Dedifferentiated amniotic fluid mesenchymal stem cell (primary cell): Measurements from ENCODE around the gene PDE4D.

Source experiments
- DNase-seq: peaks from one replicate; pipeline ENCODE4 v3.0.0-alpha.2; 2016; ENCODE audit errors: extremely low spot score

The PDE4D gene

GRCh38 chr5:59838989-59839388 is 54.5 kb downstream of the PDE4D start:
- no peak for DNase-seq

GRCh38 chr5:59838067-59838466 is 55.5 kb downstream of the PDE4D start:
- no peak for DNase-seq

DNA sequence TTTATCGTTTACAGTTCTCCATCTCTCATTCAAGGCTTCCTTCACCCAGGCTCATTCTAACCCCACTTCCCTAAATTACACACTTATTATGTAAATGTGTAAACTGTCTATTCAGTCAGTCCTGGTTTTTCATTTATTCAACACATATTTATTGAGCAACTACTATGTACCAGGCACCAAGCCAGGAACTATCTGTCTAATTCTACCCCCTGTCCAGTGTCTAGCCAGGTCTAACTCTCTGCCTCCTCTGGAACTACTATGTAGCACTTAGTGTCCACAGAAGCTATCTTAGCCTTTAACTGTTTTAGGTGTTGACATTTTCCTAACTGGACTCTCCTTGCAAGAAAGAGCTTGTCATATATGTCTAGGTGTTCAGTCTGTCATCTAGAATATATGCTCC is 56.5 kb downstream of the PDE4D start:
- DNase-seq = no peak

DNA sequence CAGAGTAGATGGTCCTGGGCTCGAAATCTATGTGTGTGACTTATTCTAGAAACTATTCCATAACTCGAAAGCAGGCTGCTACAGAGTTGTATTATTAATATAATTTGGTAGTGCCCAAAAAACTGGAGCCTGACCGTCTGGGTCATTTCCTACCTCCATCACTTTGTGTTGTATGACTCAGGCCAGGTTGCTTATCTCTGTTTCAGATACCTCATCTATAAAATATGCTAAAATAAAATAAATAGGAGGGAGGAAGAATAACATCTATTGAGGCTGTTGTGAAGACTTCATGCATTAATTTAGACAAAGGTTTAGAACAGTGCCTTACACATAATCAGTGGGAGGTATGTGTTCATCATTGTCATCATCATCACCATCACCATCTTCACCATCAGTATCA is 57.7 kb downstream of the PDE4D start:
- no peak for DNase-seq

DNA sequence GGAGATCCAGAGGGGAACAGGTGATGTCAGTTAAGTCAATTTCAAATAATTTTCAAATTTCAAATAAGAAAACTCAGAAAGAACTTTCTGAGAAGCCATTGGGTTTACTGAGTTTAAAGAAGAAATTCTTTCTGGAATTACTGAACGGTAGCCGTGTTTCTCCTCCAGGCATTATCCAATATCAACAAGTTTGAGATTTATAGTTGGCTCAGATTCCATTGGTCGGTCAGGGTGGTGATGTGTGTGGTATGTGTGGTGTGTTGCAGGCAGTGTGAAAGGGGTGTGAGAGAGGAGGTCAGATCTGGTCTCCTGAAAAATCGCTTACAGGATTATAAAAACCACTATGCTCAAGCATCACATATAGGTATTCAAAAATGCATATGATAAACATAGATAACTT is 60.1 kb downstream of the PDE4D start:
- no peak for DNase-seq

- no peak for DNase-seq
These were observed 60.8 kb downstream of the PDE4D start for GRCh38 chr5:59832577-59833301.

GRCh38 chr5:59831326-59832010 is 62.1 kb downstream of the PDE4D start:
- no peak for DNase-seq

- no peak for DNase-seq
These were observed 62.9 kb downstream of the PDE4D start for GRCh38 chr5:59830536-59831200.

DNA sequence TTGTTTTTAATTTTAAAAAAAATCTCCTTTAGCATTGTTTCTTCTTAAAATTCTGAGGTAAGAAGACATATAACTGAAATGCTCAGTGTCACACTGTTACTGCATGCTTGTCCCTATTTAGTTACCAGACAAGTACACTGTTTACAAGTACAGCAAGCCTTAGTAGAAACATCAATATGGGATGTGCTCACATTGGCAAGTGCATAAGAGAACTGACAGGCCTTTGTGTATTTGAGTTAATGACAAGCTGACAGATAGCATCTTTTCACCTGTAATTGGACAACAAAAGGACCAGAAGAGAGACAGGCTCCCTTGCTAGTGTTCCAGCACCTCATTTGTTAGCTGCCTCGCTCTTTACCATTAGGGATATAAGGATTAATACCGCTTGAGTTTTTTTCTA is 63.6 kb downstream of the PDE4D start:
- no peak for DNase-seq

DNA sequence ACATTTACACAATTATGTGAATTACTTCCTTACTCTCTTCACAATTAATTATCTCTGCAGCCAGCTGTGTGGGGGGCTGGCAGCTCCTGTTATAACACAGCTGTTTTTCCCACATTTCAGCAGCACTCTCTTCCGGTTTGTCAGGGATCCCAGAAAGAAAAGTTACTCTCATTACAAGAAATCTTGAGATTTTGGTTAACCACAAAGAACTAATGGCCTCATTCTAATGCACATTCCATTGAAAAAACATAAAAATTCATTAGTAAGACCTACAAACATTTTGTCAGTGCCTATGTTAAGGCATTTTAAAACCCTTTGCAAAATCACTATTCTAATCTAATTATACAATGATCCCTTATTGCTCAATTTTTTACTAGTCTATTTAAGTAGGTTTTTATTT is 64.1 kb downstream of the PDE4D start:
- DNase-seq = peak; percentile 75

- no peak for DNase-seq
These were observed 64.9 kb downstream of the PDE4D start for GRCh38 chr5:59828623-59829022.

DNA sequence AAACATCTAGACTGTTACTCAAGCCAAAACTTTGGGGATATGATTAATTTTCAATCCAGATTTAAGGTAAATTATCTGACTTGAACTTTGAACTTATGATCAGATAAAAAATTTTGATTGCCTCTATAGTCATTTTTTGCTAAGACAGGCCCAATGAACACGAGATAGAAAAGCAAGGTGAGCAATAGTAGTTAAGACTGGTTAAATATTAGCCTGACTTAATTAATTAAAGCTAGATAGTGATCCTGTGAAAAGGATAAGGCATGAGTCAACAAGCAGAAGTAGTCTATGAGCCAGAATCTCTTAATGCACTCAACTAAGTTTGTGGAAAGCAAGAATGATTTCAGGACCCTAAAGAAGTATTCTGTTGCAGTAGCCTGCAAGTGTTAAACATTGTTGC is 66.5 kb downstream of the PDE4D start:
- no peak for DNase-seq

DNA sequence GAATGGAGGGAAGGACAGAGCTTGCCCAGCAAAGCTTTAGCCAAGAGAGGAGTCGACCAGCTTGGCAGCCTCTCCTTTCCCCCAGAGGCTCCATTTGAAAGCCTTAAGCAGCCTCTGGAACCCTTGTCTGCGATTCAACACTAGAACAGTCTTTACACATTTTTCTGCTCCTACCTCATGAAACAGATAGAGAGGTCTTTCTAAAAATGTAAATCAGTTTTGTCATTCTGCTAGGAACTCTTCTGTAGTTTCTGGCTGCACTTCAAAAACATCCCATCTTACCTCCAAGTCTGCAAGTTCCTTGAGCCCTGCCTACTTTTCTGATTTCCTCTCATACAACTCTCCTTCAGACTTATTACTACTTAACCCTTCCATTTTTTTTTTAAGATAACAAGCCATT is 70.1 kb downstream of the PDE4D start:
- no peak for DNase-seq

- DNase-seq = no peak
These were observed 73.7 kb downstream of the PDE4D start for GRCh38 chr5:59819806-59820205.

DNA sequence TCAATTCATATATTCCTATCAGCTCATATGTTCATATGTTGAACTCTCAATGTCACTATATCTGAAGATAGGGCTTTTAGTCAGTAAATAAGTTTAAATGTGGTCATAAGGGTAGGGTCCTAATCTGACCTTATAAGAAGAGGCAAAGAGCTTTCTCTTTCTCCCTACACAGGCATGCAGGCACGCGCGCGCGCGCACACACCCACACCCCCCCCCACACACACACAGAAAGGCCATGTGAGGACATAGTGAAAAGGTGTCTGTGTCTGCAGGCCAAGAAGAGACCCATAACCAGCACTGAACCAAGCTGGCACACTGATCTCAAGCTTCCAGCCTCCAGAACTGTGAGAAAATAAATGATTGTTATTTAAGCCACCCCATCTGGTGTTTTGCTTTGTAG is 76.0 kb downstream of the PDE4D start:
- DNase-seq = no peak

- DNase-seq = no peak
These were observed 76.7 kb downstream of the PDE4D start for GRCh38 chr5:59816654-59817300.

GRCh38 chr5:59814537-59814872 is 79.0 kb downstream of the PDE4D start:
- no peak for DNase-seq

DNA sequence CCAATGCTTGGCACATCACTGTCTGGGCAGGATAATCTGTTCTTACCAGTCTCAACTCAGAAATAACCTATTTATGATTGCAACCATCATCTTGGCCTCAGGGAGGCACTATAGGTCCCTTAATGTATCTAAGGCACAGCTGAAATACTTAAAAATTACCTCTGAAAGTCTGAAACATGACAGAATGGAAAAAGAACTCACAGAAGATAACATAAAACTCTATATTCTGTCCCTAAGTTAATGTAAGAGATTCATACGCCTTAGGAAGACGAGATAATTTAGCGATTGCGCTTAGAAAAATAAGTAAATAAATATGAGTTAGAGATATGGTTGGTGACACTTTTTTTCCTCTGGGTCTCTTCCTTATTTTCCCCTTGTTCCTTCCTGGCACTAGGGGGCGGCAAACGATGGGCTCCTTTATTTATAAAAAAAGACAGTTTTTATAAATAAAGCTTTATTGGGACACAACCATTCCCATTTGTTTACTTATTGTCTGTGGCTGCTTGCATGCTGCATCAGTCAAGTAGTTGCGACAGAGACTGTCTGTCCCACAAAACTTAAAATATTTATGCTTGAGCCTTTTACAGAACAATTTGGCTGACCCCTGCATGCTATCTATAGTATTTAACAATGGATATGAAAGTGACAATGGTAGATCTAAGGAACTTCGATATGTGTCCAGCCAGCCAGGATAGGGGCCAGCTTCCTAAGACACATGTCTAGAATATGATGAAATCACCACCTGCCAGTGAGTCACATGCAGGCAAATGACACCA is 79.6 kb downstream of the PDE4D start:
- peak; percentile 68 for DNase-seq

- DNase-seq = peak; percentile 58
These were observed 83.5 kb downstream of the PDE4D start for GRCh38 chr5:59810041-59810440.

DNA sequence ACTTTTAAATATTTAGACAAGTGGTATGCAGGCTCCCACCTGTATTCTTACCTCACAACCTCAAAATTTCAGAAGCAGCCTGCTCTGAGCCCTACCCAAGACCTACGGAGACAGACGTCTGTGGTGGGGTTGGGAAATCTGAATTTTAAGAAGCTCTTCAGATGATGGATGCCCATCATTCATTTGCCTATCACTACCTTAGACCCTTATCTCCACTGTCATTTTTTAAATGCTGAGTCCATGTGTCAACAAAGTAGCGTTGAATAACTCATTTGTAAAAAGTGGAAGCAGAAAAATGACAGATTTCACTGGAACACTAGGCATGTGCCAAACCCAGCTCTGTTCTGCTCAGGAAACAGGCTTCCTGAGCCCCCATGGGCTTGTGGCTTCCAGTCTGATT is 85.7 kb downstream of the PDE4D start:
- no peak for DNase-seq

DNA sequence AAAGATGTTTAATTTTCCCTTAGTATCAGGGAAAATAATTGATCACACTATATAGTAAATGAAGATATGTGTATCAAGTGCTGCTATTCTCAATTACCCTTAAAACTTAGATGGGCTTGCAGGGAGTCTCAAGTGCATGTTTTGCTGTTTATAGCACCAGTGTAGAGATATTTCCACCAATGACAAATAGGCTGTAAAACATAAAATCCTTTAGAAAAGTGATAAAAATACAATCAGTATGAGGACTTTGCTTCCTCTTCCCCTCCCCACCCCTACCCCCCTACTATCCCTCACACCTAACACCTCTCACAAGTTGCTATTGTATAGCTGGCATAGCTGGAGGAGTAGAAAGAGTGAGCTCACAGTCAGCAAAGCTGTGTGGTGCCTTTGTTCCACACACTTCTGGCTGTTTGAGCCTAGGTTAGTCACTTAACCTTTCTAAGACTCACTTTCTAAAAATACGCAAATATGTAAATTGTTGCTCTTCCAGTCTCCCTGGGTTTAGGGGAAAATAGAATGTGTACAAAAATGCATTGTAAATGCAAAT is 93.1 kb downstream of the PDE4D start:
- DNase-seq = no peak
